Testis (tissue), 2 donors: ENCODE data around the gene LTBP1.

Experiments used
- POLR2A ChIP-seq: fragments of 450-650 bp; IDR thresholded peaks from one replicate; pipeline ENCODE4 v1.6.1; 2017; ENCODE audit warnings: antibody characterized with exemption, mild to moderate bottlenecking, moderate library complexity
- TF ChIP-seq, protein P1 (sequence below), 3 experiments: fragments of 450-650 bp in 2 of 3; fragments of 200-600 bp in 1 of 3; sonication (generic) in 1 of 3; IDR thresholded peaks; one replicate each; pipeline ENCODE4 v1.5.1; 2016 to 2019; ENCODE audit warnings: antibody characterized with exemption in 3 of 3, mild to moderate bottlenecking in 2 of 3, moderate library complexity in 1 of 3

DNA sequence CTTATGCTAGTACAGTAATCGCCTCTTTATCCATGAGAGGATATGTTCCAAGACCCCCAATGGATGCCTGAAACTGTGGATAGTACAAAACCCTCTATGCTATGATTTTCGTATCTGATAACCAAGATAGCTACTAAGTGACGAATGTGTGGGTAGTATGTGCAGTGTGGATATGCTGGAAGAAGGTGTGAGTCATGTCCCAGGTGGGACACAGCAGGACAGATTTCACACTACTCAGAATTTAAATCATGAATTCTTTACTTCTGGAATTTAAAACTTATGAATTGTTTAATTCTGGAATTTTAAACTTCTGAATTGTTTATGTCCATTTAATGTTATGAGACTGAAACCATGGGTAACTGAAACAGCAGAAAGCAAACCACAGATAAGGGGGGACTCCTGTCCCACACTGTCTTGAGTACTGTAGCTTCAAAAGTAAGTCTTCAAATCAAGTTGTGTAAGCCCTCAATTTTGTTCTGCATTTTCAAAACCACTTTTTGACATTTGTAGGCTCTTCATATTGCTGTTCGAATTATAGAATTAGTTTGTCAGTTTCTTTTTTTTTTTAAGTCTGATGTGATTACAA is 116.0 kb downstream of the LTBP1 start:
- TF ChIP-seq, protein P1, sequence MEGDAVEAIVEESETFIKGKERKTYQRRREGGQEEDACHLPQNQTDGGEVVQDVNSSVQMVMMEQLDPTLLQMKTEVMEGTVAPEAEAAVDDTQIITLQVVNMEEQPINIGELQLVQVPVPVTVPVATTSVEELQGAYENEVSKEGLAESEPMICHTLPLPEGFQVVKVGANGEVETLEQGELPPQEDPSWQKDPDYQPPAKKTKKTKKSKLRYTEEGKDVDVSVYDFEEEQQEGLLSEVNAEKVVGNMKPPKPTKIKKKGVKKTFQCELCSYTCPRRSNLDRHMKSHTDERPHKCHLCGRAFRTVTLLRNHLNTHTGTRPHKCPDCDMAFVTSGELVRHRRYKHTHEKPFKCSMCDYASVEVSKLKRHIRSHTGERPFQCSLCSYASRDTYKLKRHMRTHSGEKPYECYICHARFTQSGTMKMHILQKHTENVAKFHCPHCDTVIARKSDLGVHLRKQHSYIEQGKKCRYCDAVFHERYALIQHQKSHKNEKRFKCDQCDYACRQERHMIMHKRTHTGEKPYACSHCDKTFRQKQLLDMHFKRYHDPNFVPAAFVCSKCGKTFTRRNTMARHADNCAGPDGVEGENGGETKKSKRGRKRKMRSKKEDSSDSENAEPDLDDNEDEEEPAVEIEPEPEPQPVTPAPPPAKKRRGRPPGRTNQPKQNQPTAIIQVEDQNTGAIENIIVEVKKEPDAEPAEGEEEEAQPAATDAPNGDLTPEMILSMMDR (IDR thresholded peaks at IDR 0.05), result no peak
- no peak for TF ChIP-seq POLR2A
